Natural killer cell treated with Interleukin-12 subunit alpha and Interleukin-12 subunit beta and Interleukin-15 and Interleukin-18, amount 100 ng/mL, for 72 hours (primary cell): ENCODE results near the gene ZNF436. TPM values are rescaled to one million over a fixed set of nuclear protein-coding genes. Genes with fewer than 3 reads are reported as not detected.
"Not testable (repeated sequence)": the region's sequence is repeated elsewhere in the genome, so short reads cannot be mapped to it uniquely, and the experiment has no call there.

ENCODE experiments used
- ATAC-seq, 2 donors: fragments of 150-1000 bp; cut with Tn5 transposase in 1 of 2; sonication (Bioruptor Pico), chemical (Tn5 transposase) in 1 of 2; 2 replicates each; pipeline ENCODE4 v1.10.0; 2021
- DNase-seq: peaks from one replicate; pipeline ENCODE4 v3.0.0; 2022; ENCODE audit warnings: low spot score
- H3K27ac Mint-ChIP-seq, 2 donors: 1 replicate in 1 of 2; 2 replicates in 1 of 2; pipeline ENCODE4 v1.8.0; 2022; ENCODE audit warnings: mixed read lengths in 2 of 2, mild to moderate bottlenecking in 1 of 2, moderate library complexity in 1 of 2
- H3K27me3 Mint-ChIP-seq, 2 donors: 1 replicate in 1 of 2; 2 replicates in 1 of 2; pipeline ENCODE4 v1.8.0; 2022; ENCODE audit warnings: mixed read lengths in 2 of 2
- H3K36me3 Mint-ChIP-seq: one replicate; pipeline ENCODE4 v1.8.0; 2022; ENCODE audit warnings: mixed read lengths
- H3K4me1 Mint-ChIP-seq, 2 donors: 1 replicate in 1 of 2; 2 replicates in 1 of 2; pipeline ENCODE4 v1.8.0; 2022; ENCODE audit warnings: low read depth in 2 of 2, mixed read lengths in 2 of 2, mild to moderate bottlenecking in 1 of 2
- H3K4me3 Mint-ChIP-seq: one replicate; pipeline ENCODE4 v1.8.0; 2022; ENCODE audit warnings: mixed read lengths
- H3K9me3 Mint-ChIP-seq: 2 replicates; pipeline ENCODE4 v1.8.0; 2022; ENCODE audit warnings: mixed read lengths
- total RNA-seq, 2 donors: library from RNA; stranded (reverse); gene quantifications; one replicate each; pipeline ENCODE4 v1.2.3, GENCODE V29; 2022

ZNF436 gene
- total RNA-seq, 2 donors from 2014 or later: 4.7 to 6.3 TPM

GRCh38 chr1:23383577-23384311 is 14.1 kb upstream of the ZNF436 start:
- Mint-ChIP-seq H3K27me3 (peaks cover 0 to 3% of the 10 kb centered on the region in 2 donors), H3K4me1 (no peaks in the 10 kb centered on the region), H3K9me3 (no peaks in the 10 kb centered on the region), H3K27ac (no peak overlapping the region), H3K4me3 (no peak overlapping the region), H3K36me3 (no peaks in the 10 kb centered on the region)
- no peak for ATAC-seq
- no peak for DNase-seq

- no peaks in the 10 kb centered on the region for H3K27me3 Mint-ChIP-seq
- ATAC-seq: no peak
- H3K9me3 Mint-ChIP-seq: no peaks in the 10 kb centered on the region
- H3K27ac Mint-ChIP-seq: no peak overlapping the region
- no peaks in the 10 kb centered on the region for H3K36me3 Mint-ChIP-seq
- no peak for DNase-seq
- no peaks in the 10 kb centered on the region for H3K4me1 Mint-ChIP-seq
- H3K4me3 Mint-ChIP-seq: no peak overlapping the region
Observed at GRCh38 chr1:23381233-23381885, 11.7 kb upstream of the ZNF436 start.

GRCh38 chr1:23380719-23381118 is 11.1 kb upstream of the ZNF436 start:
- DNase-seq (no peak), ATAC-seq (no peak)
- Mint-ChIP-seq H3K27ac (no peak overlapping the region), H3K4me1 (no peaks in the 10 kb centered on the region), H3K36me3 (no peaks in the 10 kb centered on the region), H3K4me3 (no peak overlapping the region), H3K27me3 (no peaks in the 10 kb centered on the region), H3K9me3 (no peaks in the 10 kb centered on the region)

GRCh38 chr1:23380236-23380635 is 10.6 kb upstream of the ZNF436 start:
- H3K27ac Mint-ChIP-seq, DNase-seq, H3K4me1 Mint-ChIP-seq, H3K9me3 Mint-ChIP-seq, H3K4me3 Mint-ChIP-seq, ATAC-seq, H3K27me3 Mint-ChIP-seq, H3K36me3 Mint-ChIP-seq: not testable (repeated sequence)

GRCh38 chr1:23376890-23377811 is 7.5 kb upstream of the ZNF436 start:
- Mint-ChIP-seq H3K4me1 (peaks cover 0 to under 1% of the 10 kb centered on the region in 2 donors), H3K4me3 (no peak overlapping the region), H3K27ac (no peak overlapping the region), H3K9me3 (no peaks in the 10 kb centered on the region), H3K27me3 (no peaks in the 10 kb centered on the region), H3K36me3 (no peaks in the 10 kb centered on the region)
- no peak for ATAC-seq
- DNase-seq: no peak

- ATAC-seq, H3K27me3 Mint-ChIP-seq, H3K9me3 Mint-ChIP-seq, H3K27ac Mint-ChIP-seq, DNase-seq, H3K36me3 Mint-ChIP-seq, H3K4me3 Mint-ChIP-seq: not testable (repeated sequence)
- H3K4me1 Mint-ChIP-seq: peaks cover 12% of the 10 kb centered on the region in 2 donors
Observed at GRCh38 chr1:23374079-23374735, 4.6 kb upstream of the ZNF436 start.

GRCh38 chr1:23371987-23372880 is 2.6 kb upstream of the ZNF436 start:
- H3K9me3 Mint-ChIP-seq: no peaks in the 10 kb centered on the region
- peaks cover 20 to 21% of the 10 kb centered on the region in 2 donors for H3K4me1 Mint-ChIP-seq
- no peak for ATAC-seq
- H3K4me3 Mint-ChIP-seq: no peak overlapping the region
- no peak overlapping the region for H3K27ac Mint-ChIP-seq
- H3K36me3 Mint-ChIP-seq: peaks cover 3% of the 10 kb centered on the region
- no peak for DNase-seq
- H3K27me3 Mint-ChIP-seq: no peaks in the 10 kb centered on the region

- ATAC-seq (no peak), DNase-seq (no peak)
- Mint-ChIP-seq H3K27ac (no peak overlapping the region), H3K9me3 (no peaks in the 10 kb centered on the region), H3K4me1 (peaks cover 26 to 29% of the 10 kb centered on the region in 2 donors), H3K4me3 (no peak overlapping the region), H3K36me3 (peaks cover 16% of the 10 kb centered on the region), H3K27me3 (no peaks in the 10 kb centered on the region)
Observed at GRCh38 chr1:23370709-23371584, 1.3 kb upstream of the ZNF436 start.

- Mint-ChIP-seq H3K36me3 (peaks cover 17% of the 10 kb centered on the region), H3K27me3 (no peaks in the 10 kb centered on the region), H3K9me3 (no peaks in the 10 kb centered on the region), H3K4me1 (peaks cover 26 to 29% of the 10 kb centered on the region in 2 donors), H3K27ac (peak overlapping the region in 1 of 2 donors; percentile 95), H3K4me3 (peak overlapping the region; percentile 93)
- ATAC-seq: no peak
- DNase-seq: no peak
Observed at GRCh38 chr1:23370330-23370708, 683 bp upstream of the ZNF436 start.

- ATAC-seq: peak; percentile 88 to 89
- H3K27ac Mint-ChIP-seq: peak overlapping the region; percentile 88 to 95
- H3K27me3 Mint-ChIP-seq: no peaks in the 10 kb centered on the region
- H3K4me1 Mint-ChIP-seq: peaks cover 26 to 29% of the 10 kb centered on the region in 2 donors
- no peaks in the 10 kb centered on the region for H3K9me3 Mint-ChIP-seq
- H3K4me3 Mint-ChIP-seq: peak overlapping the region; percentile 93
- H3K36me3 Mint-ChIP-seq: peaks cover 17% of the 10 kb centered on the region
- DNase-seq: peak; percentile 92
Observed at GRCh38 chr1:23368562-23369334, 888 bp downstream of the ZNF436 start.

- peaks cover 25% of the 10 kb centered on the region for H3K36me3 Mint-ChIP-seq
- peak; percentile 96 to 97 for ATAC-seq
Observed at GRCh38 chr1:23367791-23368561, 1.7 kb downstream of the ZNF436 start.

More at GRCh38 chr1:23367791-23368561, 1.7 kb downstream of the ZNF436 start:
- peak overlapping the region; percentile 88 to 95 for H3K27ac Mint-ChIP-seq
- H3K4me3 Mint-ChIP-seq: peak overlapping the region; percentile 93
- peaks cover under 1% of the 10 kb centered on the region for H3K9me3 Mint-ChIP-seq
- peak; percentile 99 for DNase-seq
- H3K27me3 Mint-ChIP-seq: no peaks in the 10 kb centered on the region
- peaks cover 26 to 29% of the 10 kb centered on the region in 2 donors for H3K4me1 Mint-ChIP-seq
